Stimulated activated CD8-positive, alpha-beta memory T cell treated with anti-CD3 and anti-CD28 coated beads, Interleukin-4, amount 100 ng/mL, for 48 hours (primary cell): ENCODE results near the gene GRSF1.
"Not testable (repeated sequence)": the region's sequence is repeated elsewhere in the genome, so short reads cannot be mapped to it uniquely, and the experiment has no call there.

Source experiments
- DNase-seq: peaks from one replicate; pipeline ENCODE4 v3.0.0-alpha.2; 2020

The GRSF1 gene

GRCh38 chr4:70833675-70834074 lies 6.0 kb downstream of the GRSF1 start:
- DNase-seq, result no peak

- no peak for DNase-seq
Measured at GRCh38 chr4:70831293-70831692, 8.4 kb downstream of the GRSF1 start.

GRCh38 chr4:70830054-70830453 lies 9.6 kb downstream of the GRSF1 start:
- DNase-seq, result no peak

- DNase-seq, result no peak
Measured at GRCh38 chr4:70829492-70829891, 10.2 kb downstream of the GRSF1 start.

GRCh38 chr4:70829015-70829414 lies 10.7 kb downstream of the GRSF1 start:
- DNase-seq, result no peak

- no peak for DNase-seq
Measured at GRCh38 chr4:70818921-70819320, 20.8 kb downstream of the GRSF1 start.

GRCh38 chr4:70818173-70818855 lies 21.4 kb downstream of the GRSF1 start:
- DNase-seq, result no peak

- DNase-seq, result no peak
Measured at GRCh38 chr4:70816894-70817293, 22.8 kb downstream of the GRSF1 start.

- DNase-seq, result no peak
Measured at GRCh38 chr4:70815370-70815769, 24.3 kb downstream of the GRSF1 start.

- DNase-seq, result no peak
Measured at GRCh38 chr4:70808151-70808550, 31.5 kb downstream of the GRSF1 start.

GRCh38 chr4:70802928-70803580 lies 36.6 kb downstream of the GRSF1 start:
- no peak for DNase-seq

GRCh38 chr4:70801265-70801809 lies 38.4 kb downstream of the GRSF1 start:
- DNase-seq, result peak; percentile 26

GRCh38 chr4:70793626-70794025 lies 46.1 kb downstream of the GRSF1 start:
- DNase-seq, result no peak

- no peak for DNase-seq
Measured at GRCh38 chr4:70788733-70789132, 51.0 kb downstream of the GRSF1 start.

- no peak for DNase-seq
Measured at GRCh38 chr4:70787496-70787895, 52.2 kb downstream of the GRSF1 start.

- no peak for DNase-seq
Measured at GRCh38 chr4:70783096-70783495, 56.6 kb downstream of the GRSF1 start.

- no peak for DNase-seq
Measured at GRCh38 chr4:70778888-70779422, 60.7 kb downstream of the GRSF1 start.

GRCh38 chr4:70772929-70773555 lies 66.6 kb downstream of the GRSF1 start:
- DNase-seq, result no peak

GRCh38 chr4:70769396-70769795 lies 70.3 kb downstream of the GRSF1 start:
- not testable (repeated sequence) for DNase-seq

GRCh38 chr4:70768301-70768948 lies 71.3 kb downstream of the GRSF1 start:
- no peak for DNase-seq
